HL-60 (cell line): Measurements from ENCODE around the gene SCGB2B2.

Experiments
- CTCF ChIP-seq: IDR thresholded peaks from one replicate; pipeline ENCODE4 v1.5.1; 2011; ENCODE audit warnings: low read length, control low read depth, inconsistent platforms; ENCODE audit not compliant: insufficient read depth
- GABPA ChIP-seq: IDR thresholded peaks from 2 replicates; pipeline ENCODE4 v1.6.1; 2012; ENCODE audit warnings: low read depth

GRCh38 chr19:34666200-34666957 lies 10.6 kb downstream of the SCGB2B2 start:
- TF ChIP-seq CTCF (no peak), GABPA (no peak)
